Measurements from ENCODE around the gene CTSH.

GRCh38 chr15:78921940-78922339 is 22.9 kb downstream of the CTSH start:
- TF ChIP-seq, protein P1, sequence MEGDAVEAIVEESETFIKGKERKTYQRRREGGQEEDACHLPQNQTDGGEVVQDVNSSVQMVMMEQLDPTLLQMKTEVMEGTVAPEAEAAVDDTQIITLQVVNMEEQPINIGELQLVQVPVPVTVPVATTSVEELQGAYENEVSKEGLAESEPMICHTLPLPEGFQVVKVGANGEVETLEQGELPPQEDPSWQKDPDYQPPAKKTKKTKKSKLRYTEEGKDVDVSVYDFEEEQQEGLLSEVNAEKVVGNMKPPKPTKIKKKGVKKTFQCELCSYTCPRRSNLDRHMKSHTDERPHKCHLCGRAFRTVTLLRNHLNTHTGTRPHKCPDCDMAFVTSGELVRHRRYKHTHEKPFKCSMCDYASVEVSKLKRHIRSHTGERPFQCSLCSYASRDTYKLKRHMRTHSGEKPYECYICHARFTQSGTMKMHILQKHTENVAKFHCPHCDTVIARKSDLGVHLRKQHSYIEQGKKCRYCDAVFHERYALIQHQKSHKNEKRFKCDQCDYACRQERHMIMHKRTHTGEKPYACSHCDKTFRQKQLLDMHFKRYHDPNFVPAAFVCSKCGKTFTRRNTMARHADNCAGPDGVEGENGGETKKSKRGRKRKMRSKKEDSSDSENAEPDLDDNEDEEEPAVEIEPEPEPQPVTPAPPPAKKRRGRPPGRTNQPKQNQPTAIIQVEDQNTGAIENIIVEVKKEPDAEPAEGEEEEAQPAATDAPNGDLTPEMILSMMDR (conservative IDR thresholded peaks at IDR 0.05 in 1 of 2, IDR thresholded peaks at IDR 0.05 in 1 of 2; ENCODE audit: extremely low read depth in 1 of 2, insufficient read depth in 1 of 2, low read depth in 1 of 2, low read length in 2 of 2) = no peak
- no peak for TF ChIP-seq EZH2 (IDR thresholded peaks at IDR 0.05; ENCODE audit: borderline replicate concordance, low read length)

Data from mammary epithelial cell (primary cell).